Limb (tissue), 2 donors: ENCODE results near the gene INPP5E.
"Not testable (repeated sequence)": the region's sequence is repeated elsewhere in the genome, so short reads cannot be mapped to it uniquely, and the experiment has no call there.

Source experiments
- DNase-seq, 2 donors: peaks; one replicate each; pipeline ENCODE4 v3.0.0-alpha.2; 2016; ENCODE audit errors: extremely low spot score in 2 of 2

The INPP5E gene

GRCh38 chr9:136429683-136430491 is 9.8 kb downstream of the INPP5E start:
- no peak for DNase-seq

GRCh38 chr9:136429075-136429628 is 10.5 kb downstream of the INPP5E start:
- no peak for DNase-seq

- no peak for DNase-seq
Observed at GRCh38 chr9:136426787-136427186, 12.9 kb downstream of the INPP5E start.

- not testable (repeated sequence) for DNase-seq
Observed at GRCh38 chr9:136425367-136425766, 14.3 kb downstream of the INPP5E start.

GRCh38 chr9:136424750-136425362 is 14.8 kb downstream of the INPP5E start:
- DNase-seq = no peak

GRCh38 chr9:136423432-136424146 is 16.1 kb downstream of the INPP5E start:
- DNase-seq = no peak

- DNase-seq = no peak
Observed at GRCh38 chr9:136422876-136423275, 16.8 kb downstream of the INPP5E start.

- no peak for DNase-seq
Observed at GRCh38 chr9:136421791-136422190, 17.9 kb downstream of the INPP5E start.

GRCh38 chr9:136419092-136419420 is 20.6 kb downstream of the INPP5E start:
- no peak for DNase-seq

- no peak for DNase-seq
Observed at GRCh38 chr9:136418182-136419091, 21.2 kb downstream of the INPP5E start.

GRCh38 chr9:136416914-136417313 is 22.7 kb downstream of the INPP5E start:
- no peak for DNase-seq

GRCh38 chr9:136416427-136416826 is 23.2 kb downstream of the INPP5E start:
- no peak for DNase-seq

GRCh38 chr9:136412962-136413361 is 26.7 kb downstream of the INPP5E start:
- DNase-seq = no peak

GRCh38 chr9:136411378-136411777 is 28.3 kb downstream of the INPP5E start:
- no peak for DNase-seq

- peak; percentile 87 to 96 for DNase-seq
Observed at GRCh38 chr9:136410500-136411287, 29.0 kb downstream of the INPP5E start, which contains the start of the genes ENTR1 and PMPCA. ENTR1 (minus strand) TSS chr9:136410614; CDS start chr9:136410397, 217 bp downstream. PMPCA (plus strand) TSS chr9:136410658; CDS start chr9:136410669, 11 bp downstream.

- DNase-seq = peak in 1 of 2 donors; percentile 51
Observed at GRCh38 chr9:136409557-136410455, 29.8 kb downstream of the INPP5E start.

- no peak for DNase-seq
Observed at GRCh38 chr9:136407911-136408310, 31.7 kb downstream of the INPP5E start.

- not testable (repeated sequence) for DNase-seq
Observed at GRCh38 chr9:136407061-136407460, 32.6 kb downstream of the INPP5E start.

- DNase-seq = not testable (repeated sequence)
Observed at GRCh38 chr9:136405904-136406303, 33.7 kb downstream of the INPP5E start.
